Urothelium cell line (cell line): ENCODE measurements around the gene IGFBP1.
"Not testable (repeated sequence)": the region's sequence is repeated elsewhere in the genome, so short reads cannot be mapped to it uniquely, and the experiment has no call there.

ENCODE experiments used
- DNase-seq: peaks from one replicate; pipeline ENCODE4 v3.0.0; 2011; ENCODE audit warnings: low spot score, mixed read lengths
- FAIRE-seq: peaks from 2 replicates; lab custom pipeline; 2011; peaks lifted over from hg19 to GRCh38; lab: Jason Lieb, UNC

IGFBP1 gene

GRCh38 chr7:45888185-45888992 lies at the start of gene IGFBP1:
TSS of gene IGFBP1 (plus strand) at chr7:45888488. CDS start at chr7:45888653, 165 bp downstream.
- FAIRE-seq (peak; percentile 67), DNase-seq (no peak)

DNA sequence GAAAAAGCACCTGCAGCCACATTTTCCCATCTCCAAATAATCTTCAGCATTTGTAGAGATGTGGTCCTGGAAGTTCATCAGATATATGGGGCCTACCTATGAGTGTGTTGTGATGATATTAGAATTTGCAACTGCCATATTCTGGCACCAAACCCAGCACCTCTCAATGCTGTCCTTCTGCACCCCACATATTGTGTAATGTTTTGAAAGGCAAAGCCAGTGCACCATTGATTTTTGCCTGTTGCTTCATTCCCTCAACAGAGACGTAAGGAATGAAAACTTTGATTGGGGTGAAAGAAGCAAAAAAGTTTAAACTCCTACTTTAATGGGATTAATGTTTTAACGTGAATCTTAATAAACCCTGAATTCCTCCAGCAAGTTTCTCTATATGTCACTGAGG lies 49.4 kb upstream of the IGFBP1 start:
- not testable (repeated sequence) for DNase-seq, FAIRE-seq

DNA sequence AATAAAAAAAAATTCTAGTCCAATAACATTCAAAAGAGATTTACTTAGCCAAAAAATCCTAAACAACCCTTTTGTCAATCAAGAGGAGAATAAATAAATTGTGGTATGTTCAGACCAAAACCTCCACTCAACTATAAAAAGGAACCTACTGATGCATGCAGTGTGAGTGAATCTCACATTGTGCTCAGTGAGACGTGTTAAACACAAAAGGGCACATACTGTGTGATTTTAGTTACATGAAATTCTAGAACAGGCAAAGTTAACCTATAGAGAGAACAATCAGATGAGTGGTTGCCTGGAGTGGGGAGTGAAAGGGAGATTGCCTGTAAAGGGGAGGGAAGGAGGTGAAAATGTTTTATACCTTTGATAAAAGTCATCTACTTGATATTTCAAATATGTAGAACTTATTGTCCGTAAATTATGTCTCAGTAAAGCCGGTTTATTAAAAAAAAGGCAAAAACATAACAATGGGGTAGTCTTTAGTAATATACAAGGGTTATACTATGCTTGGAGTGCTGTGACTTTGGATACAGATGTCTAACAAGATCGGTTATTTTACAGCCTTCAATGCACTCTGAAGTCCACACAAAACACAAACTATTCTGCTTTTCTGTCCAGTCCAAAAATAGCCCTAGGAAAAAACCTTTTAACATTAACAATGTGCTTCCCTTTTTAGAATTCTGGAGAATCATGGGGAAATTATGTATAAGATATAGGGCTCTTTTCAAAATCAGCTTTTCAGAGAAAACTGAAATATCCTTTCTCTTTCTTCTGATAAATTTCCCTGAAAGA lies 46.2 kb upstream of the IGFBP1 start:
- not testable (repeated sequence) for DNase-seq, FAIRE-seq

DNA sequence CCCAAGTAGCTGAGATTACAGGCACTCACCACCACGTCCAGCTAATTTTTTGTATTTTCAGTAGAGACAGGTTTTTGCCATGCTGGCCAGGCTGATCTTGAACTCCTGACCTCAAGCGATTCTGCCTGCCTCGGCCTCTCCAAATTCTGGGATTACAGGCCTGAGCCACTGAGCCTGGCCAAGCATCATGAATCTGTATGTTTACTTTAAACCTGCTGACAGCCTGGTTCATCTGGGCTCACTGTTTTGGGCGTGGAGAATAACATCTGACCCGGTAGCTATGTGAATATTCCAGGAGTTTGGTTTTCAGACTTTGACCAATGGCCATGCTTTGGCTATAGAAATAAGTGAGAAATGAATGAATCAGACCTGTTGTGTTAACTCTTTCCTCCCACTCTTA lies 41.8 kb upstream of the IGFBP1 start:
- DNase-seq, FAIRE-seq: not testable (repeated sequence)

DNA sequence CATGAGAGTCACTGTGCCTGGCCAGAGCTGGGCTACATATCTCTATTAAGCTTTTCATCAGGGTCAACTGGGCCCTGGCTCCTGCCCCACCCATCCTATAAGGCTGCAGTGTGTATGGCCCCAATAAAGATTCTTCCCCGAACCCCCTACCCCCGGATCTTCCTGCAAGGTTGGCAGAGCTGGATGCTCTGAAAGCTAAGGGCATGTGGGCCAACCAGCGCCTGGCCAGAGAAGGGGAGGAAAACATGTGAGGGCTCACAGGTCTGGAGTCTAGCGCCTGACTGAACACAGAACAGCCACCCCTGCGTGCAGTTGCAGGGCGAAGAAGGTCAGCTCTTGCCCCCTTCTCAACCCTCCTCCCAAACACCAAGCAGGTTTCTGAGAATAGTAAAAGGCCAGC lies 39.6 kb upstream of the IGFBP1 start:
- not testable (repeated sequence) for DNase-seq, FAIRE-seq

- not testable (repeated sequence) for DNase-seq
- FAIRE-seq, result peak; percentile 98
These were observed 35.3 kb upstream of the IGFBP1 start for GRCh38 chr7:45852984-45853383.

DNA sequence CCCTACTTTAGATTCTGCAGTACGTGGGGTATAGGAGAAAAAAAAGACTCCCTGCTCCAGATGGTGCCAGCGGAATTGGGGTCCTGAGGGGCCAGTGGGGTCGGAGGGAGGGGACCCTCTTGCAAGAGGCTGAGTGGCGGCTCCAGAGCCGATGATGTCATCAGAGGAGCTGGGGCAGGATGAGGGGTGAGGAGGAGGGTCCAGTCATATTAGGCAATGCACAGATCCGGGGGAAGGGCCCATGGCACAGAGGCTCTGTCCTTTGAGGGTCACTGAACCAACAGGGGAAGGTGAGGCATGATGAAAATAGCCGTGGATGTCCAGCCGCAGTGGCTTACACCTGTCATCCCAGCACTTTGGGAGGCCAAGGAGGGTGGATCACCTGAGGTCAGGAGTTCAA lies 34.8 kb upstream of the IGFBP1 start:
- DNase-seq, FAIRE-seq: not testable (repeated sequence)

DNA sequence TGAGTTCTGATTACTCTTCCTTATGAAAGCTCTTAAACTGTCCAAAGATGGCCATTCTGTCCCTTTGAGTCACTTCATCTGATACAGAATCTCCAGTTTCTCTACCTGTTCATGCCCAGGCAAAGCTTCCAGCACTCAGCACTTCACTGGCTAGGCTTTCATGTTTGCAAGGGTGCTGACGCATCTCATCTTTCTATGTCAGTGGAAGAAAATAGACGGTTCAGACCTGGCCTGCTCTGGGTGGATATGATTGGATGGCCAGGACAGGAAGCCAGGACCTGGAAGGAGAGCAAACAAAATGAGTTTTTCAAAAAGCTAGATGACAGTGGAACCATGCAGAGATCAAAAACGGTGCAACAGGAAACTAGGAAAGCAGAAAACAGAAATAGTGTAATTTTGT lies 32.6 kb upstream of the IGFBP1 start:
- not testable (repeated sequence) for FAIRE-seq, DNase-seq

- DNase-seq, FAIRE-seq: not testable (repeated sequence)
These were observed 31.4 kb upstream of the IGFBP1 start for GRCh38 chr7:45856888-45857287.

DNA sequence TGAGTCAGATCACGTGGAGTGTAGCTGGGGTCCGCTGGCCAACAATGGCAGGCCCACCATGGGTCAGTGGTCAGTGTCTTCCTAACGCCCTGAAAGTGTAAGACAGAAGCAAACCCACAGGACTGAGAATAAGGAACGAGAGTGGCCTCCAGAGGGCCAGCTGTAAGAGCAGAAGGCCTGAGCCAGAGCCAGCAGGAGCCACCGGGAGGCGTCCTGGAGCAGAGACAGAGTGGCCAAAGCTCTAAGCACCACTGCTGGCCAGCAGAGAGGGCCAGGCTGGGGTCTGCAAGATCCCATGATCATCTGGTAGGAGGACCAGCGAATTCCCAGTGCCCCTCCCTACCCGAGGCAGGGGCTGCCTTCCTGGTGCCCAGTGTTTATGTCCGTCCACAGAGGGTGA lies 24.6 kb upstream of the IGFBP1 start:
- DNase-seq (no peak), FAIRE-seq (no peak)

DNA sequence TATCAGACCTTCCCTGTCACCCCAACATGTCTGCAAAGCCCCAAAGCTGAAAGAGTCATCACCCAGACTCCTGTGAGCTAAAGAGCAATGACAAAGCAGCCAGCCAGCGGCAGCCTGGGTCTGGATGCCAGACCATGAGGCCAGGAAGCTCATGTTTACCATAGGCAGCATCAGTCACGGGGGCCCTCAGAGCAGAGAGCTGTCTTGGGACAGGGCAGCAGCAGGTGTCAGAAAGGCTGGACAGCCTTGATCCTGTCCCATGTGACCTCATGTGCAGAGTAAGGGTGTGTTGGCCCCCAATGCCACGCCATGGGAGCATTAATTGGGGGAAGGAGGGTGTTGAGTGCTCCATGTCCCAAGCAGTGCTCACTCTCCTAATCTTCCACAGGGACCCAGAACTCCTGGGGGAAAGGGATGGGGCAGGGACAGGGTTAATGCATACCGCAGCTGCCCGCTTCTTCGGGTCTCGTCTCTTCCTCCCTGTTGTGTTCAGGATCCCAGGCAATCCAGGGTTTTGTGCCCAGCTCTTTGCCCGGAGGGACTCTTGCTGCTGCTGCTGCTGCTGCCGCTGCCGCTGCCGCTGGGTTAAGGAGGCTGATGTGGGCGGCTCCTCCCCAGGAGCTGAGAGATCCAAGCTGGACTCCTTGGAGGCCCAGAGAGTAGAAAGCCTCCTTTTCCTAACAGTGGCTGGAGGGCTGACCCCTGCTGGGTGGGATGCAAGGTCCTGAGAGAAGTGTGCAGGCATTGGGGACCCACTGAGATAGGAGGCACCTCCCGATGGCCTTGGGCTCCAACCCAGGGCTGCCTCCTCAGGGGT lies 22.5 kb upstream of the IGFBP1 start:
- no peak for FAIRE-seq
- DNase-seq, result no peak

- FAIRE-seq, result no peak
These were observed 20.8 kb upstream of the IGFBP1 start for GRCh38 chr7:45867471-45867870.

DNA sequence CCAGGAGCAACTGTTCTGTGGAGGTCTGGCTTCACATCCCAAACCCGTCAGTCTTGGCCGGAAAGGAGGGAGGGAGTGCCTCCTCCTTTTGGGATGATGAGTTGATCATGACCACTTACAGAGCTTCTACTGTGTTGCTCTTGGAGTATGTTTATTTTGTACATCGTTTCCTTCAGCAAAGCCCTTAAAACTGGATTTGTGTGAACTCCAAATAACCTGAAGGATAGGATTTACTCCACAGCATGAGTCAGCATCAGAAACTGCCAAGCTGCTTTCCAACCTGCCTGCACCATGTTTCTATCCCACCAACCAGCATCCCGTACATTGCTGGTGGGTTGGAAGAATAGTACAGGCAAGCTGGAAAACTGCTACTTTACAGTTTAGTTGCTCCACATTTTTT lies 18.9 kb upstream of the IGFBP1 start:
- no peak for DNase-seq
- no peak for FAIRE-seq

More at GRCh38 chr7:45867471-45867870, 20.8 kb upstream of the IGFBP1 start:
- no peak for DNase-seq

DNA sequence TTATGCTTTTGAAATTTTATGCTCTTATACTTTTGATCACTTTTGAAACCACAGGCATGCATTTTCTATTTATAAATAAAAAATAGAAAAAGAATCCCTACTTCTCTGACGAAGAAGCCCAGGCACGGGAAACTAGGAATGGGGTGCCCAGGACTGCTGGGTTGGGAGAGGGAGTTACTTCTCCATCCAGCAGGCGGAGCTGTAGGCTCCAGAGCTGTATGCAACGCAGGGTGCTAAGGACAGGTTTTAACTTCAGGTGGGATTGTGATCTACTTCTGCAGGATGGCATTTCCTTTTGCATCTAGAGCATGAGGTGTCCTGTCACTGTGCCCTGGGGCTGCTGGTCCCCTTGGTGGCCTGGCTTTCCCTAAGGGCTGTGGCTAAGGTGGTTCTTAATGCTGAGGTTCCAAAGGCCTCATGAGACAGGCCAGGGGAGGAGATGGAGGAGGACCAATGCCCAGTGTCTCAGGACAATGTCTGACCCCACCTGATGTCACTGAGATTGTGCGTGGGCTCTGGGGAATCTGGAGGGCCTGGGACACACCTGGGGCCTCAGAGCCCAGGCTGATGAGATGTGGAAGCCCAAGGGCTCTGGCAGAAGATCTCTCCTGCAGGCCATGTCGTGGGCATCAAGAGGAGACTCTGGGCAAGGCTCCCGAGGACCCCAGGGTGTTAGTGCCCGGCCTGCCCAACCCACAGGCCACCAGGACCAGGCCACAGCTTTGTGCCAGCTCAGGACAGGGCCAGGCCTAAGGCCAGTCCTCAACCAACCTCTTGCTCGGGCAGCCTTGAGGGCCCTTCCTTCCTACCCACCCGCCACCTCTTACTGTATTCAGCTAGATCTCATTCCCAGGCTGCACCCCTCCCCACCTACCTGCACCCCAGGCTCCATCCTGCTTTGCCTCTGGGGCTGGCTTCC lies 15.9 kb upstream of the IGFBP1 start:
- peak; percentile 44 for FAIRE-seq

DNA sequence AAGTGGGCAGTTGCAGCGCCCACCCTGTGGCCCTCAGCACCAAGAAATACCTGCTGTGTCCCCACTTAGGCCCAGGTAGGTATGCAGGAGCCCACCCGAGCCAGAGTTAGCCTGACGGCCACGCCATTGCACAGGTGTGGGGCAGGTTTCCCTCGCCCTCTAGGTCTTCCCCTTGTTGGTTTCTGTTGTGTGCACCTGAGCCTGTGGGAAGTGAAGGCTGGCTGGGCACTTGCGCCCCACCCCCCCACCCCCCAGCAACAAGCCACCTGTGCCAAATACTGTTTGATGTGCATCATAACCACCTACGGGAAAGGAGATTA lies 15.3 kb upstream of the IGFBP1 start, which contains the start of gene CCDC201:
Gene CCDC201 (minus strand): TSS at position 48 of the 320 bp plus-strand sequence. CDS start 75 bp downstream, outside the sequence.
- DNase-seq (no peak), FAIRE-seq (no peak)

More for the DNA sequence above, 15.9 kb upstream of the IGFBP1 start:
- DNase-seq, result no peak

- FAIRE-seq (peak; percentile 37), DNase-seq (no peak)
These were observed 14.9 kb upstream of the IGFBP1 start for GRCh38 chr7:45873355-45873754.

GRCh38 chr7:45874408-45875131 lies 13.7 kb upstream of the IGFBP1 start:
- DNase-seq, result peak; percentile 29
- peak; percentile 82 for FAIRE-seq

DNA sequence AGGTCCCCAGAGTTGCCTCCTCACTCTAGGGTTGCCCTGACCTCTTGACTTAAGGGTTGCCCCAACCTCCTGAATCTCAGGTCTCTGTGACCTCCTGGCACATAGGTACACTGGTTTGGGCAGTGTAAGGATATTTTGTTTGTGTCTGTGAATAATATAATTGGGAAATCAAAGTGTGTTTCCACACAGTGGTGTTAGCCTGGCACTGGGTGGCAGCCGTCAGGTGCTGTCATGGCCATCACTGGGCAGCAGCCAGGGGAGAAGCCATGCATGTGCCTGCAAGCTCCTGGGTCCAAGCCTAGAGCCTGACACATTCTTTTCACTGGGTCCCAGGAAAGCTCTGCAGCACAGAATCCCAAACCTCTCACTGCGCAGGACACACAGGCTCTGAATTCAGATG lies 11.8 kb upstream of the IGFBP1 start:
- DNase-seq (no peak), FAIRE-seq (no peak)
